OCI-LY7 (cell line): Measurements from ENCODE around the gene RECK.

Experiments used
- EZH2phosphoT487 ChIP-seq: fragments of 200-600 bp; sonication (generic); IDR thresholded peaks from 2 replicates; pipeline ENCODE4 v1.6.1; 2018; ENCODE audit warnings: low read depth, borderline replicate concordance, mild to moderate bottlenecking, mixed run types, antibody characterized with exemption, low read length, moderate library complexity, mixed read lengths
- TF ChIP-seq, protein P1 (sequence below): fragments of 200-600 bp; sonication (generic); conservative IDR thresholded peaks from 2 replicates; pipeline ENCODE4 v1.5.1; 2014; ENCODE audit warnings: mild to moderate bottlenecking, antibody characterized with exemption, low read length, moderate library complexity, mixed read lengths

DNA sequence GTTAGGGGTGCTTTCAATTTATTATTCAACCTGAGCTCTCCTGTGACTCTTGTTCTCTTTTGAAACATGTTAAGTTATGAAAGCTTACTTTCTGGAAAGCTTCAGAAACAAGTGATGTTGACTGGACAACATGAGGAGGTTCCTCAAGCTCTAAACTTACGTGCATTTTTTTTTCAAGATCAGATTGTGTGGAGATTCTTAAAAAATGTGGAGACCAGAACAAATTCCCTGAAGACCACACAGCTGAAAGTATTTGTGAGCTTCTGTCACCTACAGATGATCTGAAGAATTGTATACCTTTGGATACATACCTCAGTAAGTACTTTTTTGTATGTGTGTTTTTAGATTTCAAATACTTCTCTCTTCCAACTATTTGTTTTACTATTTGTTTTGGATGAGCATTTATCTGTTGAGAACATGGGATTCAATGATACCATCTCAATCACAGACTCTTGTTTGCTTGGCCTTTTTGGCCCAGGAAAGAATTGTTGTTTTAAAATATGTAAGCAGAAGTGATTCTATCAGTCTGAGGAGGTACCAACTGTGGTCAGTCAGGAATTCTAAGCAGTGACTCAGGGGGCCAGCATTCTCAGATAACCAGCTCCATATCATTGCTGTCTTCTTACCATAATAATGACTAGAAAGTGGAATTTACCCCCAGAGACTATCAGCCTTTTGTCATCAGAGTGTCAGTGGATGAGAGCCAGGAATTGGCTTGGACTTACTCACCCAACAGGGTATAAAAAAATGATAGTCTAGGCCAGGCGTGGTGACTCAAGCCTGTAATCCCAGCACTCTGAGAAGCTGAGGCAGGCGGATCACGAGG, 65.4 kb downstream of the RECK start:
- TF ChIP-seq, protein P1, sequence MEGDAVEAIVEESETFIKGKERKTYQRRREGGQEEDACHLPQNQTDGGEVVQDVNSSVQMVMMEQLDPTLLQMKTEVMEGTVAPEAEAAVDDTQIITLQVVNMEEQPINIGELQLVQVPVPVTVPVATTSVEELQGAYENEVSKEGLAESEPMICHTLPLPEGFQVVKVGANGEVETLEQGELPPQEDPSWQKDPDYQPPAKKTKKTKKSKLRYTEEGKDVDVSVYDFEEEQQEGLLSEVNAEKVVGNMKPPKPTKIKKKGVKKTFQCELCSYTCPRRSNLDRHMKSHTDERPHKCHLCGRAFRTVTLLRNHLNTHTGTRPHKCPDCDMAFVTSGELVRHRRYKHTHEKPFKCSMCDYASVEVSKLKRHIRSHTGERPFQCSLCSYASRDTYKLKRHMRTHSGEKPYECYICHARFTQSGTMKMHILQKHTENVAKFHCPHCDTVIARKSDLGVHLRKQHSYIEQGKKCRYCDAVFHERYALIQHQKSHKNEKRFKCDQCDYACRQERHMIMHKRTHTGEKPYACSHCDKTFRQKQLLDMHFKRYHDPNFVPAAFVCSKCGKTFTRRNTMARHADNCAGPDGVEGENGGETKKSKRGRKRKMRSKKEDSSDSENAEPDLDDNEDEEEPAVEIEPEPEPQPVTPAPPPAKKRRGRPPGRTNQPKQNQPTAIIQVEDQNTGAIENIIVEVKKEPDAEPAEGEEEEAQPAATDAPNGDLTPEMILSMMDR = no peak
- TF ChIP-seq EZH2phosphoT487 = no peak
